Nephron progenitor cell (in vitro differentiated cells): ENCODE measurements around the gene STN1.
A peak's percentile ranks its signal among the peaks of the same experiment; 100 is the strongest.

Experiments used
- DNase-seq: peaks from one replicate; pipeline ENCODE4 v3.0.0; 2021
- H3K27ac Mint-ChIP-seq: 2 replicates; pipeline ENCODE4 v1.8.0; 2021; ENCODE audit warnings: mild to moderate bottlenecking, moderate library complexity, mixed read lengths
- H3K27me3 Mint-ChIP-seq: 2 replicates; pipeline ENCODE4 v1.8.0; 2021; ENCODE audit warnings: mild to moderate bottlenecking, low read depth, mixed read lengths; ENCODE audit not compliant: poor library complexity
- H3K36me3 Mint-ChIP-seq: 2 replicates; pipeline ENCODE4 v1.8.0; 2021; ENCODE audit warnings: low read depth, mixed read lengths
- H3K4me1 Mint-ChIP-seq: 2 replicates; pipeline ENCODE4 v1.8.0; 2021; ENCODE audit warnings: mixed read lengths
- H3K4me3 Mint-ChIP-seq: 2 replicates; pipeline ENCODE4 v1.8.0; 2021; ENCODE audit warnings: mild to moderate bottlenecking, moderate library complexity, mixed read lengths
- H3K9me3 Mint-ChIP-seq: 2 replicates; pipeline ENCODE4 v1.8.0; 2021; ENCODE audit warnings: mild to moderate bottlenecking, moderate library complexity, mixed read lengths
- TF ChIP-seq, protein P1 (sequence below): fragments of 200-600 bp; sonication (generic); IDR thresholded peaks from 2 replicates; pipeline ENCODE4 v1.5.0; 2021; ENCODE audit warnings: antibody characterized with exemption

STN1 gene

DNA sequence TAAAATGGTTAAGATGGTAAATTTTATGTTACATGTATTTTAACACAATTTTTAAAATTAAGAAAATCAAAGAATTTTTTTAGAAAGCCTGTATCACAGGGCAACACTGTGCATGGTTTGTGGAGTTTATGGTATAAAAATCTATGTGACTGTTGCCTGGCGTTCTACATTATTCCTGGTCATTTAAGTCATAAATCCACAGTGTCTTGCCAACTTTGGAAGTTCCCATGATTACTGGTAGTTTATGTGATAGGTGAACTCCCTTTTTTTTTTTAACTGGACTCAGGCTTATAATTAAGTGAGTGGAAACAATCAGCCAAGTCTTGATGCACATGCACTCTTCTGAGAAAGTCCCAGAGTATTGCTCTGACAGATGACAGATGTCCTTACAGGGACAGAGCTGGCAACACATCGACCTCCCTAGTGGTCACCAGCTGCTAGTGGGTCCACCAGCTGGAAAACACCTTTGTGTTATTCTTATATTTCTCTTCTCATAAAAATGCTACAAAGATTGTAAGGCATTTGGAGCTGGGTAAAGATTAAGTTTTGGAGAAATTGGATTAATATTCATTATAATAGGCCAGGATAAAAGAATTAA lies 8.8 kb upstream of the STN1 start:
- H3K4me3 Mint-ChIP-seq = no peak overlapping the region
- TF ChIP-seq, protein P1, sequence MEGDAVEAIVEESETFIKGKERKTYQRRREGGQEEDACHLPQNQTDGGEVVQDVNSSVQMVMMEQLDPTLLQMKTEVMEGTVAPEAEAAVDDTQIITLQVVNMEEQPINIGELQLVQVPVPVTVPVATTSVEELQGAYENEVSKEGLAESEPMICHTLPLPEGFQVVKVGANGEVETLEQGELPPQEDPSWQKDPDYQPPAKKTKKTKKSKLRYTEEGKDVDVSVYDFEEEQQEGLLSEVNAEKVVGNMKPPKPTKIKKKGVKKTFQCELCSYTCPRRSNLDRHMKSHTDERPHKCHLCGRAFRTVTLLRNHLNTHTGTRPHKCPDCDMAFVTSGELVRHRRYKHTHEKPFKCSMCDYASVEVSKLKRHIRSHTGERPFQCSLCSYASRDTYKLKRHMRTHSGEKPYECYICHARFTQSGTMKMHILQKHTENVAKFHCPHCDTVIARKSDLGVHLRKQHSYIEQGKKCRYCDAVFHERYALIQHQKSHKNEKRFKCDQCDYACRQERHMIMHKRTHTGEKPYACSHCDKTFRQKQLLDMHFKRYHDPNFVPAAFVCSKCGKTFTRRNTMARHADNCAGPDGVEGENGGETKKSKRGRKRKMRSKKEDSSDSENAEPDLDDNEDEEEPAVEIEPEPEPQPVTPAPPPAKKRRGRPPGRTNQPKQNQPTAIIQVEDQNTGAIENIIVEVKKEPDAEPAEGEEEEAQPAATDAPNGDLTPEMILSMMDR = peak; percentile 22
- no peaks in the 10 kb centered on the region for H3K9me3 Mint-ChIP-seq
- H3K27me3 Mint-ChIP-seq = no peaks in the 10 kb centered on the region
- no peak for DNase-seq
- no peak overlapping the region for H3K27ac Mint-ChIP-seq
- peaks cover 39% of the 10 kb centered on the region for H3K4me1 Mint-ChIP-seq
- no peaks in the 10 kb centered on the region for H3K36me3 Mint-ChIP-seq

DNA sequence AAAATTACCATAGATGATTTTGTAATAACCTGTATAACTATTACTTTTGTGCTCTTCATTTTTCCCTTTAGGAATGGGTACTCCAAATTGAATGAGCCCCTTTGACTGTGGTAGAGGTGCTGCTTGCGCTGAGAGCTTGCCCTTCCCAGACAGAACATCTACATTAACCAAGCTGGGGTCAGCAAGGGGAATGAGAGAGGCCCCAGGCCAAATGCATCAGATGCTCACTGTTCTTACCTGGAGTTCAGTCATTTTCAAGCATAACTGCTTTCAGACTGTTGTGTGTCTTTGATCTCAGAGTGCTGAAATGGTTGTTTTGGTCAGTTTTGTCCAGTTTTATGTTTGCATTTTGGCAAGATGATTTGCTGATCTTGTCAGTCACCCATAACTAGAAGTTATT lies 7.6 kb upstream of the STN1 start:
- DNase-seq = no peak

DNA sequence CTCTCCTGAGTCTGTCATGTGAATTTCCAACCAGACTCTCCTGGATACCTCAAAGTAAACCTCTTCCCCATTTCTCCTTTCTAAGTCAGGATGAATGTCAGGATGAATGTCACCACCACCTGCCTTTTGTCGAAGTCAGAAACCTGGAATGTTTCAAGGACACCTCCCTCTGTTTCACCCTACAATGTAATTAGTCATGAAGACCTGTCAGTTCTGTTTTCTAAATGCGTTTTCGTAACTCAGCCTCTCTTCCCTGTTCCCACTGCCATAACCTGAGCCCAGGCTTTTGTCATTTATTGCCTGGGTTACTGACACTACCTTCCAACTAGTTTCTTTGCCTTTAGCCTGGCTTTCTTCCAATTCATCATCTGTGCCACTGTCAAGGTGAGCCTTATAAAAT lies 5.5 kb upstream of the STN1 start:
- Mint-ChIP-seq H3K4me3 (no peak overlapping the region), H3K27me3 (peaks cover 4% of the 10 kb centered on the region), H3K9me3 (no peaks in the 10 kb centered on the region), H3K4me1 (peaks cover 30% of the 10 kb centered on the region), H3K27ac (no peak overlapping the region), H3K36me3 (no peaks in the 10 kb centered on the region)
- TF ChIP-seq, protein P1 = no peak
- DNase-seq = no peak

More for the DNA sequence above, 7.6 kb upstream of the STN1 start:
- peaks cover 35% of the 10 kb centered on the region for H3K4me1 Mint-ChIP-seq
- H3K4me3 Mint-ChIP-seq = no peak overlapping the region
- H3K9me3 Mint-ChIP-seq = no peaks in the 10 kb centered on the region
- no peaks in the 10 kb centered on the region for H3K36me3 Mint-ChIP-seq
- TF ChIP-seq, protein P1 = no peak
- no peak overlapping the region for H3K27ac Mint-ChIP-seq
- H3K27me3 Mint-ChIP-seq = no peaks in the 10 kb centered on the region

DNA sequence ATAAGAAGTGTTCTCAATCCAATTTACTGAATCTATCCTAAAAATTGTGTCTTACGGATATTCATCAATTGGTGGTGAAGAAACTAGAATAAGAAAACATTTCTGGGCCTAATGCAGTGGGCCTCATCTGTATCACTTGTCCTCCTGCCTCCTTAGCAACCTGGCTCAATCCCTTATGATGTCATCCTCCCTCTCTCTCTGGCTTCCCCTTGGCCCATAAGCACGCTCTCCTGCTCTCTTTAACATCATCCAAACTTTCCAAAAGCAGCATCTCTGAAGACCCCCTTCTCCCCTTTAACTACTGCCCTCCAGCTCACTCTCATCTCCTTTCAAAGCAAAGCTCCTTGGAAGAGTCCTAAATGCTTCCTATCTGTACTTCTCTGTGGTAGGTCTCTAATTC lies 4.7 kb upstream of the STN1 start:
- TF ChIP-seq, protein P1 = no peak
- Mint-ChIP-seq H3K4me1 (peaks cover 32% of the 10 kb centered on the region), H3K27ac (no peak overlapping the region), H3K27me3 (peaks cover 4% of the 10 kb centered on the region), H3K4me3 (no peak overlapping the region), H3K36me3 (no peaks in the 10 kb centered on the region), H3K9me3 (no peaks in the 10 kb centered on the region)
- no peak for DNase-seq

DNA sequence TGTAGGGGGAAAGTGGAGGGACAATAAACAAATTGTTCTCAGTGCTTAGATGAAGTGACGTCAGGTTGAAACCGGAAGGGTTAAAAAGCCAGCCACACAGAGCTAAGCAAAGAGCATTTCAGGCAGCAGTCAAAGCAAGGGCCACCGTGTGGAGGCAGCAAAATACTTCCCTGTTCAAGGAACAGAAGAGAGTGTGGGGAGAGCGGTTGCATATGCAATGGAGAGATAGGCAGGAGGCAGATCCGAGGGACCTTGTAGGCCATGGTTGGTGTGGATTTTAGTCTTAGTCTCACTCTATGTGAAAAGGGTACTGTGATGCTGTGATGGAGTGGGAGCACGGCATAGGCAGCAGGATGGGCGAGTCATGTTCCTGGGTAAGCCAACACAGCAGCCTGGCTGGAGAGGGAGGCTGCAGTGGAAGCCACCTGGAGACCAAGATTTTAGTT lies 3.8 kb upstream of the STN1 start:
- no peak overlapping the region for H3K27ac Mint-ChIP-seq
- H3K27me3 Mint-ChIP-seq = peaks cover 4% of the 10 kb centered on the region
- peaks cover 37% of the 10 kb centered on the region for H3K4me1 Mint-ChIP-seq
- H3K36me3 Mint-ChIP-seq = no peaks in the 10 kb centered on the region
- no peak for DNase-seq
- H3K4me3 Mint-ChIP-seq = no peak overlapping the region
- H3K9me3 Mint-ChIP-seq = no peaks in the 10 kb centered on the region
- TF ChIP-seq, protein P1 = no peak

DNA sequence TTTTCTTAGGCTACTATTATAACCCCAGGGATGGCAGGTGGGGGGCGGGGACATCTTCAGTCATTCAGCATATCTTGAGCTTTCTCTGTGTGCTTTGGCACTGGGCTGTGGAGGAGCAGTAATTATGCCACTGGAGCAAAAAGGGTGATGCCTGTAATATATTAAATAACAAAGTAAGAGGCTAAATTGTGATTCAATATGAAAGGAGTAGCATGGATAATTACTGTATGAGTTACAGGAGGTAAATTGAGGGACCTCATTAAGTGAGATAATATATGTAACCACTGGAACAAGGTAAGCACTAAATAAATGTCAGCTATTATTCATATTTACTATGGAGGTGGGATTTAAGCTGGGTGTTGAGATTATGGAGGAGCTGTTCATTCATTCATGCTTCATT lies 3.3 kb upstream of the STN1 start:
- no peak for DNase-seq
- no peak overlapping the region for H3K4me3 Mint-ChIP-seq
- H3K27ac Mint-ChIP-seq = no peak overlapping the region
- peaks cover 1% of the 10 kb centered on the region for H3K36me3 Mint-ChIP-seq
- H3K9me3 Mint-ChIP-seq = no peaks in the 10 kb centered on the region
- peaks cover 37% of the 10 kb centered on the region for H3K4me1 Mint-ChIP-seq
- H3K27me3 Mint-ChIP-seq = peaks cover 4% of the 10 kb centered on the region
- TF ChIP-seq, protein P1 = no peak
